Erythroblast (primary cell): ENCODE results near the gene KNL1.

ENCODE experiments used
- GATA1 ChIP-seq: IDR thresholded peaks from 2 replicates; pipeline ENCODE4 v1.6.1; 2011; ENCODE audit warnings: low read depth, mild to moderate bottlenecking, control low read depth, low read length, moderate library complexity
- POLR2A ChIP-seq: IDR thresholded peaks from 2 replicates; pipeline ENCODE4 v1.6.1; 2011; ENCODE audit warnings: mild to moderate bottlenecking, low read length

DNA sequence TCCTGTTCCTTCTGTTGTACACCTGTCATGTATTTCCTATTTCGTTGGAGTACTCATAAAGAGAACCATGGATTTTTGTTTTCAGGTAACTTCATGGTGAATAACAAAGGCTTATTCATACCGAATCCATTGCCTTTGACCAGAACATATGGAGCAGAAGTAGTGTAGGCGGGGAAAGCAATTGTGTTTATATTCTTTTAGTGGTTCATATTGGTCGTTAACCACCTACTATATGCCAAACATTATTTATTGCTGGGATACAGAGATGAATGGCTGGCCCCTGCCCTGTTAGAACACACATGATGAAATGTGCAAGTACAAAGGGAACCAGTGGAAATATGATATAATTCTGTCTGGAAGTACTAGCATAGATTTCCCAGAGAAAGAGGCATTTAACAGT is 15.2 kb upstream of the KNL1 start:
- TF ChIP-seq POLR2A (no peak), GATA1 (no peak)
